ENCODE measurements around the gene HPGDS. TPM values are rescaled to one million over a fixed set of nuclear protein-coding genes. Genes with fewer than 3 reads are reported as not detected.

The HPGDS gene
- polyA plus RNA-seq, 1 of the 3 experiments (the other 2 are of a cell fraction) = not detected

- ChIA-PET CTCF (no interaction called here), POLR2A (no interaction called here)
- H3K36me3 ChIP-seq (replicated peaks in 1 of 2; ENCODE audit: control insufficient read depth in 1 of 2, insufficient read depth in 2 of 2, low read length in 1 of 2) = no peaks in the 10 kb centered on the region
- no peaks in the 10 kb centered on the region for H3K9me2 ChIP-seq
- peak overlapping the region; percentile 62 to 67 for H3K27ac ChIP-seq (ENCODE audit: low read depth in 2 of 2, low read length in 1 of 2)
- no peak for DNase-seq
- H3K4me1 ChIP-seq (ENCODE audit: control insufficient read depth in 1 of 2, insufficient read depth in 2 of 2, low read depth in 1 of 2, low read length in 1 of 2) = peaks cover 15% of the 10 kb centered on the region in 2 experiments; a peak in 3 of 4 replicates
- 71% methylated on average over 1 of the region's 1 CpG for WGBS (ENCODE audit: low lambda C conversion rate)
- no peak for TF ChIP-seq MEF2A (IDR thresholded peaks at IDR 0.05; ENCODE audit: borderline replicate concordance, low read depth)
- TF ChIP-seq RAD21 (IDR thresholded peaks at IDR 0.05; ENCODE audit: low read length) = no peak
- TF ChIP-seq CTCF (IDR thresholded peaks at IDR 0.05) = no peak
- no peak for TF ChIP-seq RXRA (IDR thresholded peaks at IDR 0.05; ENCODE audit: borderline replicate concordance, low read depth)
- no peak for TF ChIP-seq POLR2AphosphoS5 (IDR thresholded peaks at IDR 0.05; ENCODE audit: low read depth, low read length)
- TF ChIP-seq TAF1 (IDR thresholded peaks at IDR 0.05; ENCODE audit: borderline replicate concordance, low read depth, low read length) = no peak
- no peak for TF ChIP-seq NRF1 (IDR thresholded peaks at IDR 0.05; ENCODE audit: low read depth, low read length)
- H3K9ac ChIP-seq = no peak overlapping the region
- peaks cover 32% of the 10 kb centered on the region for H3F3A ChIP-seq (replicated peaks; ENCODE audit: insufficient read depth)
- peak overlapping the region; percentile 42; the same call in 1 of the 2 replicates for H2AFZ ChIP-seq (ENCODE audit: low read depth)
- H3K4me3 ChIP-seq (ENCODE audit: low read depth in 2 of 2, low read length in 1 of 2) = no peak overlapping the region
- 0 out of 2 replicates have a peak overlapping the region, but pooled peaks have one; percentile 43 for H3K4me2 ChIP-seq
- H4K20me1 ChIP-seq (ENCODE audit: insufficient read depth) = no peaks in the 10 kb centered on the region
- no peaks in the 10 kb centered on the region for H3K79me2 ChIP-seq (ENCODE audit: insufficient read depth)
- H3K9me3 ChIP-seq = no peaks in the 10 kb centered on the region
- no peaks in the 10 kb centered on the region for H3K27me3 ChIP-seq (ENCODE audit: insufficient read depth)
Observed at GRCh38 chr4:94365304-94365703, 22.7 kb upstream of the HPGDS start.

- Histone ChIP-seq H3K27ac (ENCODE audit: low read depth in 2 of 2, low read length in 1 of 2) (peak overlapping the region; percentile 62 to 67), H2AFZ (ENCODE audit: low read depth) (peak overlapping the region; percentile 42), H3K9me3 (no peaks in the 10 kb centered on the region), H3K4me3 (ENCODE audit: low read depth in 2 of 2, low read length in 1 of 2) (no peak overlapping the region), H3K4me1 (ENCODE audit: control insufficient read depth in 1 of 2, insufficient read depth in 2 of 2, low read depth in 1 of 2, low read length in 1 of 2) (peaks cover 15% of the 10 kb centered on the region in 2 experiments; a peak in 3 of 4 replicates), H3K36me3 (replicated peaks in 1 of 2; ENCODE audit: control insufficient read depth in 1 of 2, insufficient read depth in 2 of 2, low read length in 1 of 2) (no peaks in the 10 kb centered on the region), H3K79me2 (ENCODE audit: insufficient read depth) (no peaks in the 10 kb centered on the region), H3K27me3 (ENCODE audit: insufficient read depth) (no peaks in the 10 kb centered on the region), H3K9me2 (no peaks in the 10 kb centered on the region), H3F3A (replicated peaks; ENCODE audit: insufficient read depth) (peaks cover 32% of the 10 kb centered on the region), H3K9ac (no peak overlapping the region), H4K20me1 (ENCODE audit: insufficient read depth) (no peaks in the 10 kb centered on the region), H3K4me2 (peak overlapping the region; percentile 43; the same call in 1 of the 2 replicates)
- 14% methylated on average over 4 of the region's 4 CpGs for WGBS (ENCODE audit: low lambda C conversion rate)
- no peak for DNase-seq
- TF ChIP-seq GATA2 (CRISPR knock-in tag; IDR thresholded peaks at IDR 0.05) (peak; percentile 22; the same call in 1 of the 2 replicates), EP300 (IDR thresholded peaks at IDR 0.05; ENCODE audit: borderline replicate concordance in 1 of 2, low read depth in 1 of 2, low read length in 1 of 2) (peak in 1 of 2 experiments; percentile 69; a peak in 1 of 4 replicates), MEF2A (IDR thresholded peaks at IDR 0.05; ENCODE audit: borderline replicate concordance, low read depth) (no peak)
- ChIA-PET CTCF (interaction anchor here (0.9 to 1.3 kb wide), 4 partner anchors 9 to 43 kb away, joined by 3 to 4 read pairs (median 3); no protein-coding TSS in a partner anchor), POLR2A (no interaction called here)
Observed at GRCh38 chr4:94364527-94364926, 21.9 kb upstream of the HPGDS start.

Data from SK-N-SH (cell line).